Ascending aorta (tissue), 2 donors: ENCODE data around the gene MIF. TPM values are rescaled to one million over a fixed set of nuclear protein-coding genes. Genes with fewer than 3 reads are reported as not detected.
"Not testable (repeated sequence)": the region's sequence is repeated elsewhere in the genome, so short reads cannot be mapped to it uniquely, and the experiment has no call there.

Experiments used
- DNase-seq, 2 donors: peaks; one replicate each; pipeline ENCODE4 v3.0.0-alpha.2; 2019; ENCODE audit warnings: low spot score in 2 of 2
- H3K27ac ChIP-seq, 2 donors: fragments of 200-600 bp; sonication (generic); one replicate each; pipeline ENCODE4 v1.5.1; 2016 to 2017; ENCODE audit warnings: mild to moderate bottlenecking in 1 of 2
- H3K27me3 ChIP-seq: fragments of 200-600 bp; sonication (generic); one replicate; pipeline ENCODE4 v1.5.1; 2017
- H3K36me3 ChIP-seq, 2 donors: fragments of 200-600 bp; sonication (generic); one replicate each; pipeline ENCODE4 v1.5.1; 2016
- H3K4me1 ChIP-seq, 2 donors: fragments of 200-600 bp; sonication (generic); one replicate each; pipeline ENCODE4 v1.5.1; 2016 to 2017; ENCODE audit warnings: mild to moderate bottlenecking in 1 of 2
- H3K4me3 ChIP-seq, 2 donors: fragments of 200-600 bp; sonication (generic); one replicate each; pipeline ENCODE4 v1.5.1; 2016 to 2017; ENCODE audit warnings: mild to moderate bottlenecking in 1 of 2
- H3K9me3 ChIP-seq, 2 donors: fragments of 200-600 bp; sonication (generic); one replicate each; pipeline ENCODE4 v1.5.1; 2016
- intact Hi-C: fragments of 100-400 bp; cut with DNase I; formaldehyde crosslinking; loops from one replicate; pipeline ENCODE4 v1.15.1; 2023
- total RNA-seq: library from RNA; depleted of rRNA; stranded (reverse); fragments of >200 nt; gene quantifications from one replicate; pipeline ENCODE4 v1.1.0, GENCODE V29; 2016
- TF ChIP-seq, protein P1 (sequence below), 3 experiments: fragments of 200-600 bp in 2 of 3; fragments of 450-650 bp in 1 of 3; sonication (generic) in 2 of 3; IDR thresholded peaks; one replicate each; pipeline ENCODE4 v1.5.1; 2016 to 2019; ENCODE audit warnings: antibody characterized with exemption in 3 of 3, mild to moderate bottlenecking in 1 of 3, moderate library complexity in 1 of 3

The MIF gene
- total RNA-seq, 1 donor from 2014 or later = 527 TPM

DNA sequence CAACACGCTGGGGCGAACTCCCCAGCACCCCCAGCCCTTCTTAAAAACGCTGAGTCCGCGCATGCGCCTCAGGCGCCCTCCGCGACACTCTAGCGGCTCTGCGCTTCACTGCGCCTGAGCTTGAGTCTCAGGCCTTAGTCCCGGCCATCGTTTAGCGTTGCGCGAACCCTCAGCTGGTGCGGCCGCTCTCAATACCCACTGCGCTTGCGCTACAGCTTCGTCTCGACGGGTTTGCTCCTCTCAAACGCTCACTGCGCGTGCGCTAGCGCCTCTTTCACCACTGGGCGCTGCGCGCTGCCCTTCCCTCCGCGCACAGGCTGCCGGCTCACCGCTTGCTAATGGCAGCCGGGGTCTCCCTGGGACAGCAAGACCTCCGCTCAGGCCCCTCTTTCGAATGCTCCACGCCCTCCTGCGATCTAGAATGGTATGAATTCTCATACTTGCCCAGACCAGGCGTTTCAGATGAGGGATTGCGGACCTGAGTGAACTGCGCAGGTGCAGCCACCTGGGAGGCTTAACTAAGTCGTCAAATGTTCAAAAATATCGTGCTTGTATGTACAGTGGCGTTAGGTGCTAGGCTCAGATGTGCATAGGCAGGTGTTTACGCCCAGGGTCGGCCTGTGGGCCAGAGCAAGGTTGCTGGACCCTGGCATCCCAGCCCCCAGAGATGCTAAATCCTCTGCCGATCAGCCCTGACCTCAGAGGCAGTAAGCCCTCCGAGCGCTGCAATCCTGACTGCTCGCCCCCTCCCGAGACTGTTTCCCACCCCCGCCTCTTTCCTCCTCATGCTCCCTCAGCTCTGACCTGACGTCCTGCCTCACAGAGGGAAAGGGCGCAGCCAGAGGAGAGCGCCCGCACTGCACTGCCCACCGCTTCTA is 36.3 kb upstream of the MIF start, which contains the start of gene SLC2A11:
Gene SLC2A11 (plus strand): TSS at position 270 of the 878 bp plus-strand sequence. CDS start 125 bp downstream, at position 395.
- peak; percentile 78 to 98 for DNase-seq
- no peaks in the 10 kb centered on the region for H3K9me3 ChIP-seq
- no peaks in the 10 kb centered on the region for H3K27me3 ChIP-seq
- H3K27ac ChIP-seq = peak within 1 kb of the TSS; percentile 74 to 94
- peak within 1 kb of the TSS; percentile 47 to 70 for H3K4me3 ChIP-seq
- TF ChIP-seq, protein P1, sequence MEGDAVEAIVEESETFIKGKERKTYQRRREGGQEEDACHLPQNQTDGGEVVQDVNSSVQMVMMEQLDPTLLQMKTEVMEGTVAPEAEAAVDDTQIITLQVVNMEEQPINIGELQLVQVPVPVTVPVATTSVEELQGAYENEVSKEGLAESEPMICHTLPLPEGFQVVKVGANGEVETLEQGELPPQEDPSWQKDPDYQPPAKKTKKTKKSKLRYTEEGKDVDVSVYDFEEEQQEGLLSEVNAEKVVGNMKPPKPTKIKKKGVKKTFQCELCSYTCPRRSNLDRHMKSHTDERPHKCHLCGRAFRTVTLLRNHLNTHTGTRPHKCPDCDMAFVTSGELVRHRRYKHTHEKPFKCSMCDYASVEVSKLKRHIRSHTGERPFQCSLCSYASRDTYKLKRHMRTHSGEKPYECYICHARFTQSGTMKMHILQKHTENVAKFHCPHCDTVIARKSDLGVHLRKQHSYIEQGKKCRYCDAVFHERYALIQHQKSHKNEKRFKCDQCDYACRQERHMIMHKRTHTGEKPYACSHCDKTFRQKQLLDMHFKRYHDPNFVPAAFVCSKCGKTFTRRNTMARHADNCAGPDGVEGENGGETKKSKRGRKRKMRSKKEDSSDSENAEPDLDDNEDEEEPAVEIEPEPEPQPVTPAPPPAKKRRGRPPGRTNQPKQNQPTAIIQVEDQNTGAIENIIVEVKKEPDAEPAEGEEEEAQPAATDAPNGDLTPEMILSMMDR (IDR thresholded peaks at IDR 0.05) = peak in 2 of 3 experiments; percentile 36 to 40
- H3K36me3 ChIP-seq = no peaks in the 10 kb centered on the region
- peaks cover 0 to 6% of the 10 kb centered on the region in 2 donors for H3K4me1 ChIP-seq
- intact Hi-C loops = loop anchor here (5.0 kb wide), 1 partner anchor 34 kb away; the partner anchor contains the start of gene MIF

DNA sequence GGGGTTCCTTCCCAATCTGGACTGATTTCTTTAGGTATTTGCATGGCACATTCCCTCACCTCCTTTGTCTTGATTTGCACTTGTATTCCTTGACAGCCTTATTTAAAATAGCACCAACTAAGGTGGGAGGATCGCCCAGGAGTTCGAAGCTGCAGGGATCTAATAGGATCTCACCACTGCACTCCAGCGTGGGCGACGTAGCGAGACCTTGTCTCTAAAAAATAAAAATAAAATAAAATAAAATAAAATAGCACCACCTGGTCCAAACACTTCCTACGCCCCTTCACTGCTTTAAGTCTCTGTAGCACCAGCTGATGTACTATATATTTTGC is 35.7 kb upstream of the MIF start:
- TF ChIP-seq, protein P1 (IDR thresholded peaks at IDR 0.05) = no peak
- H3K4me3 ChIP-seq = peak overlapping the region; percentile 47 to 70
- H3K36me3 ChIP-seq = no peaks in the 10 kb centered on the region
- no peaks in the 10 kb centered on the region for H3K27me3 ChIP-seq
- DNase-seq = no peak
- intact Hi-C loops = loop anchor here (5.0 kb wide), 1 partner anchor 34 kb away; the partner anchor contains the start of gene MIF
- no peaks in the 10 kb centered on the region for H3K9me3 ChIP-seq
- peaks cover 0 to 6% of the 10 kb centered on the region in 2 donors for H3K4me1 ChIP-seq
- peak overlapping the region in 1 of 2 donors; percentile 74 for H3K27ac ChIP-seq

DNA sequence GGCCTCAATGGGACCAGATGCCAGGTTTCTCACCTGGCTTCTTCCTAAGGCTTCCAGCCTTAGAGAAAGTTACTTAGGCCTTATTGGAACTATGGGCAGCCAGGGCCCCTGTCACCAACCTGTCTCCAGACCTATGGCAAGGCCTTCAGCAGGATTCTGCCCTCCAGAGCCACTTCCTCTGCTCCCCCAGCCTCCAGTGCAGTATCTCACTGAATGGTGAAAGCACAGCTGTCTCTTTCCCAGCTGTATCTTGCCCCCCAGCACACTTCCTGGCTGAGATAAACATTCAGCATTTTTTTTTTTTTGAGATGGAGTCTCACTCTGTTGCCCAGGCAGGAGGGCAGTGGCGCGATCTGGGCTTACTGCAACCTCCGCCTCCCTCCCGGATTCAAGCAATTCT is 35.0 kb upstream of the MIF start:
- intact Hi-C loops = loop anchor here (5.0 kb wide), 1 partner anchor 33 kb away; the partner anchor contains the start of gene MIF
- H3K27me3 ChIP-seq = no peaks in the 10 kb centered on the region
- no peak overlapping the region for H3K27ac ChIP-seq
- DNase-seq = no peak
- peaks cover 0 to 6% of the 10 kb centered on the region in 2 donors for H3K4me1 ChIP-seq
- H3K9me3 ChIP-seq = no peaks in the 10 kb centered on the region
- H3K36me3 ChIP-seq = no peaks in the 10 kb centered on the region
- H3K4me3 ChIP-seq = no peak overlapping the region
- TF ChIP-seq, protein P1 (IDR thresholded peaks at IDR 0.05) = no peak

DNA sequence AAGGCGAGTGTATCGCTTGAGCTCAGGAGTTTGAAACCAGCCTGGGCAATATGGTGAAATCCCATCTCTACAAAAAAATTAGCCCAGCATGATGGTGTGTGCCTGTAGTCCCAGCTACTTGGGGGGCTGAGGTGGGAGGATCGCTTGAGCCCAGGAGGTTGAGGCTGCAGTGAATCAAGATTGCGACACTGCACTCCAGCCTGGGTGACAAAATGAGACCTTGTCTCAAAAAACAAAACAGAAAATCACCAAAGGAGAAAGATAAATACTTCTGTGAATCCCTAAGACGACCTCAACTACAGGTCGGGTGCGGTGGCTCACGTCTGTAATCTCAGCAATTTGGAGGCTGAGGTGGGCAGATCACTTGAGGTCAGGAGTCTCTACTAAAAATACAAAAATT is 34.0 kb upstream of the MIF start:
- H3K36me3 ChIP-seq, H3K9me3 ChIP-seq, H3K4me3 ChIP-seq, H3K4me1 ChIP-seq, DNase-seq, H3K27ac ChIP-seq, H3K27me3 ChIP-seq, intact Hi-C loops: not testable (repeated sequence)

DNA sequence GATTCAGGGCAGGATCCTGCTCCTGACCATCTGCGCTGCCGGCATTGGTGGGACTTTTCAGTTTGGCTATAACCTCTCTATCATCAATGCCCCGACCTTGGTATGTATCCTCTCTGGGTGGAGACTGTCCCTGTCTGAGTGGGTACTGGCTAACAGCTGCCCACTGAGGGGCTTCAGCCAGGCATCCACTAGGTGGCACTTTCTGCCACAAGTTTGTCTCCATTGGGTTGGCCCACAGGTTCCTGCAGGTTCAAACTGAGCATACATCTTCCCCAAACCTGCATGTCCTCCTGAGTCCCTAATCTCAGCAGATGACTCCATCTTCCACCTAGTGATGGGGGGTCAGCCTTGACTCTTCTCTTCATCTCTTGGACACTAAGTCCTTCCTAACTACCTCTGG is 32.1 kb upstream of the MIF start:
- H3K4me3 ChIP-seq = no peak overlapping the region
- intact Hi-C loops = no loop called here
- no peaks in the 10 kb centered on the region for H3K9me3 ChIP-seq
- H3K36me3 ChIP-seq = peaks cover 0 to 4% of the 10 kb centered on the region in 2 donors
- no peak for DNase-seq
- no peak overlapping the region for H3K27ac ChIP-seq
- TF ChIP-seq, protein P1 (IDR thresholded peaks at IDR 0.05) = peak in 2 of 3 experiments; percentile 32 to 47
- peaks cover 0 to 6% of the 10 kb centered on the region in 2 donors for H3K4me1 ChIP-seq
- no peaks in the 10 kb centered on the region for H3K27me3 ChIP-seq

DNA sequence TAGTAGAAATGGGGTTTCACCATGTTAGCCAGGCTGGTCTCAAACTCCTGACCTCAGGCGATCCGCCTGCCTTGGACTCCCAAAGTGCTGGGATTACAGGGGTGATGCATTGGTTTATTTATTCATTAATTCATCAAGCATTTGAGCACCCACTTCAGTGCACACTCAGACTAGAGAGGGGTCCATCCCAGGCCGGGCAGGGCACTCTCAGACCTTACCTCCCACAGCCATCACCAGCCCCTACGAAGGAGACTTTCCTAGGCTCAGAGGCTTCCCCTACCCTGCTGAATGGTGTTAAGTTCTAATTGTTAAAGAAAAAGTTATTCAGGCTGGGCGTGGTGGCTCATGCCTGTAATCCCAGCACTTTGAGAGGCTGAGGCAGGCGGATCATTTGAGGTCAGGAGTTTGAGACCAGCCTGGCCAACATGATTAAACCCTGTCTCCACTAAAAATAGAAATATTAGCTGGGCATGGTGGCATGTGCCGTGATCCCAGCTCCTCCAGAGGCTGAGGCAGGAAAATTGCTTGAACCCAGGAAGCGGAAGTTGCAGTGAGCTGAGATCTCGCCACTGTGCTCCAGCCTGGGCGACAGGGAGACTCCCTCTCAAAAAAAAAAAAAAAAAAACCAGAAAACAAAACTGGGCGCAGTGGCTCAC is 29.6 kb upstream of the MIF start:
- H3K4me3 ChIP-seq, H3K4me1 ChIP-seq, H3K27me3 ChIP-seq, intact Hi-C loops, DNase-seq, H3K9me3 ChIP-seq, H3K27ac ChIP-seq: not testable (repeated sequence)
- peaks cover 11 to 23% of the 10 kb centered on the region in 2 donors for H3K36me3 ChIP-seq
